K562 (cell line): ENCODE results near the gene MED29. TPM values are rescaled to one million over a fixed set of nuclear protein-coding genes. Genes with fewer than 3 reads are reported as not detected.

ENCODE experiments used
- BCOR ChIP-seq: fragments of 450-650 bp; IDR thresholded peaks from 2 replicates; pipeline ENCODE4 v1.6.1; 2016
- C11orf30 ChIP-seq: fragments of 450-650 bp; IDR thresholded peaks from 2 replicates; pipeline ENCODE4 v1.6.1; 2016; ENCODE audit warnings: low read depth, mild to moderate bottlenecking
- CBX1 ChIP-seq: sonication (generic); IDR thresholded peaks from 2 replicates; pipeline ENCODE4 v1.6.1; 2016; ENCODE audit warnings: antibody characterized with exemption, low read depth, mild to moderate bottlenecking
- EHMT2 ChIP-seq: fragments of 450-650 bp; IDR thresholded peaks from 2 replicates; pipeline ENCODE4 v1.6.1; 2018; ENCODE audit warnings: antibody characterized with exemption
- HDAC1 ChIP-seq, 2 experiments: fragments of 450-650 bp; IDR thresholded peaks; 2 replicates each; pipeline ENCODE4 v1.6.1; 2016 to 2017; ENCODE audit warnings: inconsistent platforms in 1 of 2, mild to moderate bottlenecking in 1 of 2, moderate library complexity in 1 of 2
- HMG20A ChIP-seq: fragments of 450-650 bp; formaldehyde crosslinking; conservative IDR thresholded peaks from 2 replicates; pipeline ENCODE4 v1.4.0; 2020; ENCODE audit warnings: mild to moderate bottlenecking, mixed read lengths
- KDM5B ChIP-seq: fragments of 200-600 bp; sonication (generic); IDR thresholded peaks from 2 replicates; pipeline ENCODE4 v1.6.1; 2012; ENCODE audit warnings: low read depth, mild to moderate bottlenecking, moderate library complexity, low read length, control low read depth, inconsistent platforms; ENCODE audit not compliant: insufficient replicate concordance
- LEF1 ChIP-seq: fragments of 450-650 bp; IDR thresholded peaks from 2 replicates; pipeline ENCODE4 v1.6.1; 2016; ENCODE audit warnings: mild to moderate bottlenecking
- MYBL2 ChIP-seq, 2 experiments: fragments of 450-650 bp in 1 of 2; sonication (generic) in 1 of 2; formaldehyde crosslinking in 1 of 2; IDR thresholded peaks; 2 replicates each; pipeline versions ENCODE4 v1.6.1 to v1.8.1; 2017 to 2022; ENCODE audit warnings: borderline replicate concordance in 1 of 2, inconsistent platforms in 1 of 2, low read depth in 1 of 2, mild to moderate bottlenecking in 1 of 2, missing genetic modification reagents in 1 of 2, moderate library complexity in 1 of 2
- NCOR1 ChIP-seq: fragments of 450-650 bp; IDR thresholded peaks from 2 replicates; pipeline ENCODE4 v1.6.1; 2016; ENCODE audit warnings: mild to moderate bottlenecking, moderate library complexity
- NFE2L1 ChIP-seq: fragments of 450-650 bp; IDR thresholded peaks from 2 replicates; pipeline ENCODE4 v1.6.1; 2016; ENCODE audit warnings: missing genetic modification characterization, low read depth, mild to moderate bottlenecking, missing compliant biosample characterization, moderate library complexity, borderline replicate concordance
- NFIC ChIP-seq: fragments of 450-650 bp; IDR thresholded peaks from 2 replicates; pipeline ENCODE4 v1.6.1; 2017; ENCODE audit warnings: mild to moderate bottlenecking, inconsistent platforms
- OTX1 ChIP-seq: fragments of 450-650 bp; formaldehyde crosslinking; IDR thresholded peaks from 2 replicates; pipeline ENCODE4 v1.4.0; 2022; ENCODE audit warnings: mild to moderate bottlenecking
- PTTG1 ChIP-seq: fragments of 450-650 bp; IDR thresholded peaks from 2 replicates; pipeline ENCODE4 v1.6.1; 2016; ENCODE audit warnings: low read depth, mild to moderate bottlenecking, missing genetic modification characterization, missing compliant biosample characterization
- ZNF316 ChIP-seq: fragments of 450-650 bp; IDR thresholded peaks from 2 replicates; pipeline ENCODE4 v1.6.1; 2016
- ZNF436 ChIP-seq: fragments of 250-450, 450-650 bp; sonication (Bioruptor Pico); formaldehyde crosslinking; IDR thresholded peaks from 2 replicates; pipeline ENCODE4 v1.7.0; 2020; ENCODE audit warnings: mild to moderate bottlenecking
- ZNF561 ChIP-seq: fragments of 450-650 bp; formaldehyde crosslinking; conservative IDR thresholded peaks from 2 replicates; pipeline ENCODE4 v1.4.0; 2020; ENCODE audit warnings: mild to moderate bottlenecking, moderate library complexity
- polyA plus RNA-seq, 8 experiments: library from polyadenylated mRNA; depleted of rRNA in 4 of 8; stranded (reverse) in 5 of 8; unstranded in 3 of 8; fragments of >200 nt; fragmentation: Nextera tagmentation in 2 of 8; fragmentation: Illumina TruSeq in 1 of 8; extraction: Ambion mirVana in 2 of 8; extraction: Trizol in 1 of 8; gene quantifications; 2 replicates each; pipeline versions ENCODE4 v1.2.1 to v1.2.3, GENCODE V29; 2011 to 2014; ENCODE audit warnings: inconsistent platforms in 1 of 8, missing spikeins in 1 of 8
- total RNA-seq, 7 experiments: library from RNA; depleted of rRNA in 6 of 7; stranded (reverse); fragments of >200 nt in 6 of 7; fragmentation: Illumina TruSeq in 2 of 7; extraction: Trizol in 2 of 7; gene quantifications; 2 replicates each; pipeline versions ENCODE4 v1.2.1 to v1.2.3, GENCODE V29; 2011 to 2021; ENCODE audit warnings: low replicate concordance in 1 of 7
- TF ChIP-seq, protein P1 (sequence below), 2 experiments: fragments of 450-650 bp; IDR thresholded peaks; 2 replicates each; pipeline ENCODE4 v1.6.1; 2018; ENCODE audit warnings: mild to moderate bottlenecking in 2 of 2, low read depth in 1 of 2; ENCODE audit not compliant: partially characterized antibody in 2 of 2
- TF ChIP-seq, protein P2 (sequence below): sonication (generic); formaldehyde crosslinking; IDR thresholded peaks from 2 replicates; pipeline ENCODE4 v1.8.1; 2023; ENCODE audit warnings: mild to moderate bottlenecking, missing genetic modification reagents
- TF ChIP-seq, protein P3 (sequence below), 2 experiments: IDR thresholded peaks; 2 replicates each; pipeline ENCODE4 v1.6.1; 2012; ENCODE audit warnings: improper control_type of control experiment in 2 of 2, low read depth in 2 of 2, low read length in 2 of 2, borderline replicate concordance in 1 of 2

MED29 gene
- total and polyA plus RNA-seq, 9 of the 15 experiments (the other 6 are each of a cell fraction or from before 2014, with no cell fraction given) = 1.8 to 22.6 (median 12.4) TPM

- TF ChIP-seq, protein P1, sequence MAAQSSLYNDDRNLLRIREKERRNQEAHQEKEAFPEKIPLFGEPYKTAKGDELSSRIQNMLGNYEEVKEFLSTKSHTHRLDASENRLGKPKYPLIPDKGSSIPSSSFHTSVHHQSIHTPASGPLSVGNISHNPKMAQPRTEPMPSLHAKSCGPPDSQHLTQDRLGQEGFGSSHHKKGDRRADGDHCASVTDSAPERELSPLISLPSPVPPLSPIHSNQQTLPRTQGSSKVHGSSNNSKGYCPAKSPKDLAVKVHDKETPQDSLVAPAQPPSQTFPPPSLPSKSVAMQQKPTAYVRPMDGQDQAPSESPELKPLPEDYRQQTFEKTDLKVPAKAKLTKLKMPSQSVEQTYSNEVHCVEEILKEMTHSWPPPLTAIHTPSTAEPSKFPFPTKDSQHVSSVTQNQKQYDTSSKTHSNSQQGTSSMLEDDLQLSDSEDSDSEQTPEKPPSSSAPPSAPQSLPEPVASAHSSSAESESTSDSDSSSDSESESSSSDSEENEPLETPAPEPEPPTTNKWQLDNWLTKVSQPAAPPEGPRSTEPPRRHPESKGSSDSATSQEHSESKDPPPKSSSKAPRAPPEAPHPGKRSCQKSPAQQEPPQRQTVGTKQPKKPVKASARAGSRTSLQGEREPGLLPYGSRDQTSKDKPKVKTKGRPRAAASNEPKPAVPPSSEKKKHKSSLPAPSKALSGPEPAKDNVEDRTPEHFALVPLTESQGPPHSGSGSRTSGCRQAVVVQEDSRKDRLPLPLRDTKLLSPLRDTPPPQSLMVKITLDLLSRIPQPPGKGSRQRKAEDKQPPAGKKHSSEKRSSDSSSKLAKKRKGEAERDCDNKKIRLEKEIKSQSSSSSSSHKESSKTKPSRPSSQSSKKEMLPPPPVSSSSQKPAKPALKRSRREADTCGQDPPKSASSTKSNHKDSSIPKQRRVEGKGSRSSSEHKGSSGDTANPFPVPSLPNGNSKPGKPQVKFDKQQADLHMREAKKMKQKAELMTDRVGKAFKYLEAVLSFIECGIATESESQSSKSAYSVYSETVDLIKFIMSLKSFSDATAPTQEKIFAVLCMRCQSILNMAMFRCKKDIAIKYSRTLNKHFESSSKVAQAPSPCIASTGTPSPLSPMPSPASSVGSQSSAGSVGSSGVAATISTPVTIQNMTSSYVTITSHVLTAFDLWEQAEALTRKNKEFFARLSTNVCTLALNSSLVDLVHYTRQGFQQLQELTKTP (IDR thresholded peaks at IDR 0.05; ENCODE audit: low read depth in 1 of 2, partially characterized antibody in 2 of 2) = peak in 1 of 2 experiments; percentile 12
- peak; percentile 70 for TF ChIP-seq BCOR
- TF ChIP-seq NCOR1 = peak; percentile 75
- peak; percentile 88 for TF ChIP-seq ZNF316
- TF ChIP-seq ZNF436 (CRISPR knock-in tag) = no peak
- no peak for TF ChIP-seq EHMT2
- TF ChIP-seq, protein P2, sequence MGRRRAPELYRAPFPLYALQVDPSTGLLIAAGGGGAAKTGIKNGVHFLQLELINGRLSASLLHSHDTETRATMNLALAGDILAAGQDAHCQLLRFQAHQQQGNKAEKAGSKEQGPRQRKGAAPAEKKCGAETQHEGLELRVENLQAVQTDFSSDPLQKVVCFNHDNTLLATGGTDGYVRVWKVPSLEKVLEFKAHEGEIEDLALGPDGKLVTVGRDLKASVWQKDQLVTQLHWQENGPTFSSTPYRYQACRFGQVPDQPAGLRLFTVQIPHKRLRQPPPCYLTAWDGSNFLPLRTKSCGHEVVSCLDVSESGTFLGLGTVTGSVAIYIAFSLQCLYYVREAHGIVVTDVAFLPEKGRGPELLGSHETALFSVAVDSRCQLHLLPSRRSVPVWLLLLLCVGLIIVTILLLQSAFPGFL = 0 out of 2 replicates have a peak, but pooled peaks have one; percentile 63
- TF ChIP-seq C11orf30 = peak; percentile 92
- no peak for TF ChIP-seq ZNF561 (CRISPR knock-in tag)
- TF ChIP-seq HDAC1 (IDR thresholded peaks at IDR 0.05) = 0 out of 4 replicates have a peak, but pooled peaks of 1 of the 2 experiments have one; percentile 37
- no peak; the same call in 1 of the 2 replicates for TF ChIP-seq CBX1
- peak; percentile 98 for TF ChIP-seq LEF1
- TF ChIP-seq HMG20A (CRISPR knock-in tag) = no peak
- no peak for TF ChIP-seq PTTG1 (tag)
- peak; percentile 32 for TF ChIP-seq KDM5B
- peak; percentile 52 for TF ChIP-seq NFIC
- TF ChIP-seq, protein P3, sequence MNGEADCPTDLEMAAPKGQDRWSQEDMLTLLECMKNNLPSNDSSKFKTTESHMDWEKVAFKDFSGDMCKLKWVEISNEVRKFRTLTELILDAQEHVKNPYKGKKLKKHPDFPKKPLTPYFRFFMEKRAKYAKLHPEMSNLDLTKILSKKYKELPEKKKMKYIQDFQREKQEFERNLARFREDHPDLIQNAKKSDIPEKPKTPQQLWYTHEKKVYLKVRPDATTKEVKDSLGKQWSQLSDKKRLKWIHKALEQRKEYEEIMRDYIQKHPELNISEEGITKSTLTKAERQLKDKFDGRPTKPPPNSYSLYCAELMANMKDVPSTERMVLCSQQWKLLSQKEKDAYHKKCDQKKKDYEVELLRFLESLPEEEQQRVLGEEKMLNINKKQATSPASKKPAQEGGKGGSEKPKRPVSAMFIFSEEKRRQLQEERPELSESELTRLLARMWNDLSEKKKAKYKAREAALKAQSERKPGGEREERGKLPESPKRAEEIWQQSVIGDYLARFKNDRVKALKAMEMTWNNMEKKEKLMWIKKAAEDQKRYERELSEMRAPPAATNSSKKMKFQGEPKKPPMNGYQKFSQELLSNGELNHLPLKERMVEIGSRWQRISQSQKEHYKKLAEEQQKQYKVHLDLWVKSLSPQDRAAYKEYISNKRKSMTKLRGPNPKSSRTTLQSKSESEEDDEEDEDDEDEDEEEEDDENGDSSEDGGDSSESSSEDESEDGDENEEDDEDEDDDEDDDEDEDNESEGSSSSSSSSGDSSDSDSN (IDR thresholded peaks at IDR 0.05; ENCODE audit: borderline replicate concordance in 1 of 2, low read depth in 2 of 2, low read length in 2 of 2) = peak in 1 of 2 experiments; percentile 80; a peak in 2 of 4 replicates
- no peak for TF ChIP-seq MYBL2 (IDR thresholded peaks at IDR 0.05; ENCODE audit: low read depth)
- no peak for TF ChIP-seq MYBL2 (CRISPR knock-in tag; IDR thresholded peaks at IDR 0.05; ENCODE audit: borderline replicate concordance)
- TF ChIP-seq NFE2L1 (tag) = peak; percentile 63; the same call in 1 of the 2 replicates
- no peak for TF ChIP-seq OTX1 (CRISPR knock-in tag)
These were observed 12.4 kb downstream of the MED29 start (continued) for GRCh38 chr19:39403331-39404312.
